ENCODE measurements around the gene MED12L. TPM values are rescaled to one million over a fixed set of nuclear protein-coding genes. Genes with fewer than 3 reads are reported as not detected.

Gene MED12L
- total RNA-seq, 8 experiments from 2014 or later = 5.9 to 15.7 (median 10.0) TPM

- in situ Hi-C loops (cut with MboI; ENCODE audit: low pct_unique_long_range_greater_than_20kb in 2 of 9, low sequenced_read_pairs in 9 of 9, unreplicated experiment in 9 of 9) = no loop called here
- 68 to 100% (median 86%) methylated on average over 1 to 5 of the region's 5 CpGs; no CpG with 5 or more reads in 2 of the 10 experiments for WGBS, 10 experiments
- no peak for ATAC-seq (replicated peaks in 6 of 8)
- Histone ChIP-seq H3K4me3 (no peak overlapping the region), H3K4me1 (replicated peaks in 1 of 2) (peaks cover 0 to 2% of the 10 kb centered on the region in 2 donors), H3K27ac (no peak overlapping the region)
Measured at GRCh38 chr3:151213881-151214280, 128.4 kb downstream of the MED12L start.

- no peak for ATAC-seq (replicated peaks in 6 of 8)
- 57 to 100% (median 86%) methylated on average over 1 of the region's 1 CpG; no CpG with 5 or more reads in 7 of the 10 experiments for WGBS, 10 experiments
- no peak overlapping the region for H3K4me3 ChIP-seq
Measured at GRCh38 chr3:151214459-151214858, 129.0 kb downstream of the MED12L start.

GRCh38 chr3:151216641-151217607, 131.5 kb downstream of the MED12L start:
- H3K4me1 ChIP-seq (replicated peaks in 1 of 2) = peaks cover 0 to 9% of the 10 kb centered on the region in 2 donors
- peak in 3 of 8 experiments; percentile 5 to 8 (median 8) for ATAC-seq (replicated peaks in 6 of 8)
- 45 to 100% (median 100%) methylated on average over 1 to 3 of the region's 3 CpGs for WGBS, 10 experiments
- H3K4me3 ChIP-seq = no peak overlapping the region
- H3K27ac ChIP-seq = no peak overlapping the region
- in situ Hi-C loops (cut with MboI; ENCODE audit: low pct_unique_long_range_greater_than_20kb in 2 of 9, low sequenced_read_pairs in 9 of 9, unreplicated experiment in 9 of 9) = no loop called here

More at GRCh38 chr3:151214459-151214858, 129.0 kb downstream of the MED12L start:
- Histone ChIP-seq H3K27ac (no peak overlapping the region), H3K4me1 (replicated peaks in 1 of 2) (peaks cover 0 to 8% of the 10 kb centered on the region in 2 donors)
- in situ Hi-C loops (cut with MboI; ENCODE audit: low pct_unique_long_range_greater_than_20kb in 2 of 9, low sequenced_read_pairs in 9 of 9, unreplicated experiment in 9 of 9) = no loop called here

- in situ Hi-C loops (cut with MboI; ENCODE audit: low pct_unique_long_range_greater_than_20kb in 2 of 9, low sequenced_read_pairs in 9 of 9, unreplicated experiment in 9 of 9) = no loop called here
- 0 to 80% (median 38%) methylated on average over 1 of the region's 1 CpG; no CpG with 5 or more reads in 2 of the 10 experiments for WGBS, 10 experiments
- Histone ChIP-seq H3K4me3 (no peak overlapping the region), H3K27ac (no peak overlapping the region), H3K4me1 (replicated peaks in 1 of 2) (peaks cover 0 to 9% of the 10 kb centered on the region in 2 donors)
- ATAC-seq (replicated peaks in 6 of 8) = no peak
Measured at GRCh38 chr3:151218136-151218535, 132.7 kb downstream of the MED12L start.

GRCh38 chr3:151219056-151219455, 133.6 kb downstream of the MED12L start:
- in situ Hi-C loops (cut with MboI; ENCODE audit: low pct_unique_long_range_greater_than_20kb in 2 of 9, low sequenced_read_pairs in 9 of 9, unreplicated experiment in 9 of 9) = no loop called here
- Histone ChIP-seq H3K27ac (no peak overlapping the region), H3K4me1 (replicated peaks in 1 of 2) (peaks cover 0 to 9% of the 10 kb centered on the region in 2 donors), H3K4me3 (no peak overlapping the region)
- peak in 6 of 8 experiments; percentile 48 to 98 (median 96) for ATAC-seq (replicated peaks in 6 of 8)
- WGBS, 10 experiments = 0 to 89% (median 60%) methylated on average over 1 of the region's 1 CpG; no CpG with 5 or more reads in 7 of the 10 experiments

GRCh38 chr3:151224268-151224866, 138.9 kb downstream of the MED12L start:
- Histone ChIP-seq H3K27ac (no peak overlapping the region), H3K4me3 (no peak overlapping the region), H3K4me1 (replicated peaks in 1 of 2) (peaks cover 5 to 9% of the 10 kb centered on the region in 2 donors)
- WGBS, 10 experiments = 59 to 100% (median 95%) methylated on average over 2 to 4 of the region's 4 CpGs
- ATAC-seq (replicated peaks in 6 of 8) = no peak
- in situ Hi-C loops (cut with MboI; ENCODE audit: low pct_unique_long_range_greater_than_20kb in 2 of 9, low sequenced_read_pairs in 9 of 9, unreplicated experiment in 9 of 9) = no loop called here

- no peak for ATAC-seq (replicated peaks in 6 of 8)
- in situ Hi-C loops (cut with MboI; ENCODE audit: low pct_unique_long_range_greater_than_20kb in 2 of 9, low sequenced_read_pairs in 9 of 9, unreplicated experiment in 9 of 9) = no loop called here
- no peak overlapping the region for H3K27ac ChIP-seq
- peaks cover 5 to 6% of the 10 kb centered on the region in 2 donors for H3K4me1 ChIP-seq (replicated peaks in 1 of 2)
- H3K4me3 ChIP-seq = no peak overlapping the region
- 57 to 100% (median 89%) methylated on average over 2 to 9 of the region's 9 CpGs for WGBS, 10 experiments
Measured at GRCh38 chr3:151225040-151225975, 139.8 kb downstream of the MED12L start.

- peak in 1 of 8 experiments; percentile 48 for ATAC-seq (replicated peaks in 6 of 8)
- in situ Hi-C loops (cut with MboI; ENCODE audit: low pct_unique_long_range_greater_than_20kb in 2 of 9, low sequenced_read_pairs in 9 of 9, unreplicated experiment in 9 of 9) = no loop called here
- WGBS, 10 experiments = 14 to 100% (median 58%) methylated on average over 1 to 4 of the region's 4 CpGs; no CpG with 5 or more reads in 1 of the 10 experiments
- Histone ChIP-seq H3K4me3 (no peak overlapping the region), H3K27ac (no peak overlapping the region), H3K4me1 (replicated peaks in 1 of 2) (peaks cover 5 to 6% of the 10 kb centered on the region in 2 donors)
Measured at GRCh38 chr3:151226088-151226563, 140.7 kb downstream of the MED12L start.

- in situ Hi-C loops (cut with MboI; ENCODE audit: low pct_unique_long_range_greater_than_20kb in 2 of 9, low sequenced_read_pairs in 9 of 9, unreplicated experiment in 9 of 9) = no loop called here
- 82 to 100% (median 92%) methylated on average over 1 to 5 of the region's 5 CpGs; no CpG with 5 or more reads in 2 of the 10 experiments for WGBS, 10 experiments
Measured at GRCh38 chr3:151226825-151227224, 141.4 kb downstream of the MED12L start.

GRCh38 chr3:151227266-151227806, 141.9 kb downstream of the MED12L start:
- 13 to 100% (median 77%) methylated on average over 1 to 6 of the region's 6 CpGs; no CpG with 5 or more reads in 1 of the 10 experiments for WGBS, 10 experiments
- Histone ChIP-seq H3K4me3 (no peak overlapping the region), H3K4me1 (replicated peaks in 1 of 2) (peaks cover 5 to 6% of the 10 kb centered on the region in 2 donors), H3K27ac (no peak overlapping the region)
- ATAC-seq (replicated peaks in 6 of 8) = peak; percentile 14 to 88 (median 38)
- in situ Hi-C loops (cut with MboI; ENCODE audit: low pct_unique_long_range_greater_than_20kb in 2 of 9, low sequenced_read_pairs in 9 of 9, unreplicated experiment in 9 of 9) = no loop called here

More at GRCh38 chr3:151226825-151227224, 141.4 kb downstream of the MED12L start:
- Histone ChIP-seq H3K4me3 (no peak overlapping the region), H3K27ac (no peak overlapping the region), H3K4me1 (replicated peaks in 1 of 2) (peaks cover 5 to 6% of the 10 kb centered on the region in 2 donors)
- ATAC-seq (replicated peaks in 6 of 8) = no peak

GRCh38 chr3:151227807-151228665, 142.6 kb downstream of the MED12L start:
- ATAC-seq (replicated peaks in 6 of 8) = peak; percentile 77 to 94 (median 84)
- peaks cover 5 to 6% of the 10 kb centered on the region in 2 donors for H3K4me1 ChIP-seq (replicated peaks in 1 of 2)
- in situ Hi-C loops (cut with MboI; ENCODE audit: low pct_unique_long_range_greater_than_20kb in 2 of 9, low sequenced_read_pairs in 9 of 9, unreplicated experiment in 9 of 9) = no loop called here
- no peak overlapping the region for H3K4me3 ChIP-seq
- H3K27ac ChIP-seq = no peak overlapping the region
- WGBS, 10 experiments = 0 to 100% (median 35%) methylated on average over 1 to 7 of the region's 9 CpGs; no CpG with 5 or more reads in 1 of the 10 experiments

All from motor neuron (in vitro differentiated cells).